Right ventricle myocardium superior (tissue), 1 donor: ENCODE measurements around the gene SLC39A11. TPM values are rescaled to one million over a fixed set of nuclear protein-coding genes. Genes with fewer than 3 reads are reported as not detected.
"Not testable (repeated sequence)": the region's sequence is repeated elsewhere in the genome, so short reads cannot be mapped to it uniquely, and the experiment has no call there.

ENCODE experiments used
- ATAC-seq: fragments of 200-7000 bp; cut with Tn5 transposase; one replicate; pipeline ENCODE4 v1.9.1; 2020; ENCODE audit warnings: mild to moderate bottlenecking; ENCODE audit not compliant: poor library complexity
- DNase-seq: peaks from one replicate; pipeline ENCODE4 v3.0.0-alpha.2; 2020
- intact Hi-C: fragments of 100-400 bp; cut with DNase I; formaldehyde crosslinking; loops from one replicate; pipeline ENCODE4 v1.11.2; 2022
- total RNA-seq: library from RNA; stranded (reverse); fragmentation: NEBNext Ultra II Directional; extraction: Animal tissue kit (Norgen Biotek cat#: 25700); gene quantifications from one replicate; pipeline ENCODE4 v1.2.1, GENCODE V29; 2021
- donor health status: DM: no; HTN: yes; CAD: no; lungs with severe emphysema.

SLC39A11 gene
- total RNA-seq, 1 donor from 2014 or later: 5.5 TPM

DNA sequence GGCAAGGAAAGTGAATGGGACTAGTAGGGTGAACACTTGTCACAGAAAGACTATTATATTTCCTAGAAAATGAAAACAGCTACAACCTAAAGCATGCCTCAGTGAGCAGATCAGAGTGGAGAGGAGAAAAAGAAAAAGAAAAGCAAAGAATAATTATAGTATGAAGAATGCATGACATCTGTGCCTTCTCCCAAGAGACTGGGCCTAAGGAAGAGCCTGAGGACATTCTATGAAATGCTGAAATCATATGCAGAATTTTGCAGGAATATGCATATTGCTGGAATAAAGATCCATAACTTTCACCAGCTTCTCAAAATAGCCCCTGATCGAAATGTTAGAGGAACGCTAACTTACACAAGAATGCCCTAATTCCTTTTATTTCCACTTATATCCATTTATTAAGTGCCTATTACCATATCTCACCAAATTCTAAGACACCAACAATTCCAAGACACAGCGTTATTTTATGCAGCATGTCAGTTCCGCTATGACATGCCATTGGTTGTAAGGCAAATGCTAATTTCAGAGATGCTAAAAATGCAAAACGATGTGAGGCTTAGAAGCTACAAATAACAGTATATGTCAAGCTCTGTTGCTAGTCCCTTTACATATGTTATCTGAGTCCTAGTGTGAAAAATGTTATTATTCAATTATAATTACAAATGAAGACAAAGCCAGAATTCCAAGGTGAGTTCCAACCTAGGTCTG is 171.0 kb downstream of the SLC39A11 start:
- ATAC-seq (no peak), DNase-seq (no peak)
- intact Hi-C loops: no loop called here

DNA sequence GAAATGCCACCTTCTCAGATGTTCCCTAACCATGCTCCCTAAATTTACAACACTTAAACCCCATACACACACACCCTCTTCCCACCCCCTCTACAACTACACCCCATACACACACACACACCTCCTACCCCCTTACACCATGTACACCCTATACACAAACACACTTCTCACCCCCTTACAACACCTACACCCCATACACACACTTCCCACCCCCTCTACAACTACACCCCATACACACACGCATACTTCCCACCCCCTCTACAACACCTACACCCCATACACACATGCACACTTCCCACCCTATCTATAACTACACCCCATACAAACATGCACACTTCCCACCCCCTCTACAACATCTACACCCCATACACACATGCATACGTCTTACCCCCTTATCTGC is 172.0 kb downstream of the SLC39A11 start:
- intact Hi-C loops: no loop called here
- no peak for DNase-seq
- ATAC-seq: no peak

DNA sequence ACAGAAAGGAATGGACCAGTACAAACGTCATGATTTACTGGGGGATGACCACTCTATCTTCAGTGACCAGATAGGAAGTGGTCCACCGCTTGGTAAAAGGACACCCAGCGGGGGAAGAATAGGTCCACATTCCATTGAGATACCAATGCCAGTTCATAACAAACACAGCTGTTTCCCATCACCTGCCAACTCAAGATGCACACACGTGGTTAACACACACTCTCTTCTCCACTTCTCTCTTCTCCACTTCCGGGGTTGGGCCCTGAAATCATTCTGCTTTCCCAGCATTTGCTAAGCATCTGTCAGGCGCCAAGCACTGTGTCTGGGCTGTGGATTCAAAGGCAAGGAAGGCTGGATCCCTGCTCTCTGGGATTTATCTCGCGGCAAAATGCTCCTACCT is 175.5 kb downstream of the SLC39A11 start:
- DNase-seq (no peak), ATAC-seq (no peak)
- intact Hi-C loops: no loop called here

DNA sequence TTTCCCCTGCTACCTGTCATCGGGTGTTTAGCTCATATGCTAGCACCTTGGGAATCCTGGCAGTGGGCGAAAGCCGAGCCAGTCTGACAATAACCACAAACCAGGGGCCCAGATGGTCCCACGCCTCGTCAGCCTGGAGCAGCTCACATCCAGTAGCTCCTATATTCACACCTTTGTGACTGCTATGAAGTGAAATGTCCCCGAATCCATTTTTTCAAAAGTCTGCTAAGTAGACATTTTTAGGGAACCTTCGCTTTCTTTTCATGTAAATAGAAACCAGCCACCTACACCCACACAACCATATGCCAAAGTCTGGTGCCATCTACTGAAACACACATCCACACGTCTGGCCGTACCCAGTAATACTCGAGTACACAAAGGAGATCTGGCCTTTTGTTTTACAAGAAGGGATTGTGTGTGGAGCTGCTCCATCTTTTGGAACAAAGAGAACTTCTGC is 176.8 kb downstream of the SLC39A11 start:
- intact Hi-C loops: no loop called here

DNA sequence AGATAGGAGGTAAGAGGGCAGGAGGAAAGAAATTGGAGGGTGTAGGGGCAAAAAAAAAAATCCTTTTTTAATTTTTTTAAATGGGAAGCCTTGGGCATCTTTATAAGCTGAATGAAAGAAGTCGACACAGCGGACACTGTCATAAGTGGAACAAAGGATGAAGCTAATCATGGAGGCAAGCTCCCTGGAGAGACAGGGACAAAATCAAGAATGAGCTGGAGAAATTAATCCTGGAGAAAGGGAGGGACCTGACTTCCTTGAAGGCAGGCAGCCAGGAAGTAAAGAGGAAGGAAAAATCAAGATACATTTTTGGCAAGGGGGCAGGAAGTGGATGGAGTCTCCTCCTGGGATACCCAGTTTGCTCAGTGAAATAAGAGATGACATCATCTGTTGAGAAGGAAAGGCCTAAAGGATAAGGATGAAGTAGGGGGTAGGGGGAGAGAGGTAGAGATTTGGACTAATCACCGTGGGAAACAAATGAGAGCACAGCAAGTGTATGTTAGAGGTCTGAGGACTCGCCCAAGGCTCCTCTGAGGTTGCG is 179.3 kb downstream of the SLC39A11 start:
- DNase-seq: no peak
- intact Hi-C loops: no loop called here
- no peak for ATAC-seq

More for the DNA sequence above, 176.8 kb downstream of the SLC39A11 start:
- DNase-seq: no peak
- ATAC-seq: no peak

DNA sequence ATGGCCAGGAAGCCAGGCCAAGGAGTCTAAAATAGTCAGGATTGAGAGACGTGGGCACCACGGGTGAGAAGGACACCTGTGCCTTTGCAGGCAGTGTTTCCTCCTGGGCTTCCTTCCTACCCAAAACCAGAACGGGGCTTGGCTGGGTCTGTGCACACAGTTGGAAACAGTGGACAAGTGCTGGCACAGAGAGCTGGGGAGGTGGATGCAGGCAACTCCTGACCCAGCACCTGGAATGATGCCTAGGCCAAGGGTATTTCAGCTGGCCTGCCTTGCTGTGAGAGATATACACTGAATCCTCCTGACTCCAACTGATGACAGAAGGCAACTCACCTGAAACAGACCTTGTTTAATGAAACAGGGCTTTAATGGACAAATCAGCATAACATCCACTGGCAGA is 186.2 kb downstream of the SLC39A11 start:
- ATAC-seq (no peak), DNase-seq (no peak)
- intact Hi-C loops: no loop called here

DNA sequence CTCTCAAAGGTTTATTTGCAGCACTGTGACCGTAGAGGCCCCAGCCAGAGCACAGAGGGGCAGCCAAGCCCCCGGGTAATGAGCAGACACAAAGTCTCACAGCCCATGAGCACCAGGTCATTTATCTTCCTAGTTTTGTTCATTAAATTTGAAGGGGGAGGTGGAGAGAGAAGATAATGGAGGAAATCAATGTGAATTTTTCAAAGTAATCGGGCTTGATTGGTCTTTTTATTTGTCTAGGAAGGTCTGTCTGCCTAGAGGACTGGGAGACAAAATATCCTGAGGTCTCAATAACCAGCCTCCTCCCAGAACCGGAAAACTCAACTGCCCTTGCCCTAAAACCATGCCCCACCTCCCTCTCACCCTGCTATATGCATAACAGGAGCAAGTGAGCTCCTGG is 189.0 kb downstream of the SLC39A11 start:
- intact Hi-C loops: no loop called here
- no peak for ATAC-seq
- DNase-seq: no peak

DNA sequence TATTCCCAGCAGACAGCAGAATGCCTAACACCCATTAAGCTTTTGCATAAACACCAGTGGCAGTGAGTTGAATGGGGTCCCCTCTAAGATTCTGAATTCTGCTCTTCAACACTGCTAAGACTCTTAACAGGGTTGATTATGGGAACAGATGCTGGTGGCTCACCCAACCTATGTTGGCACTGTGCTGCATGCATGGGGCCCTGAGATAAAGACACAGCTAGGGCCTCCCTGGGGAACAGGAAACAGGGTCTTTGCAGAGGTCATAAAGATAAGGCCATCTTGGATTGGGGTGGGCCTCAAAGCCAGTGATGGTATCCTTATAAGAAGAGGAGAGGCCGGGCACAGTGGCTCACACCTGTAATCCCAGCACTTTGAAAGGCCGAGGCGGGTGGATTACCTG is 190.8 kb downstream of the SLC39A11 start:
- DNase-seq: no peak
- intact Hi-C loops: no loop called here
- ATAC-seq: no peak

DNA sequence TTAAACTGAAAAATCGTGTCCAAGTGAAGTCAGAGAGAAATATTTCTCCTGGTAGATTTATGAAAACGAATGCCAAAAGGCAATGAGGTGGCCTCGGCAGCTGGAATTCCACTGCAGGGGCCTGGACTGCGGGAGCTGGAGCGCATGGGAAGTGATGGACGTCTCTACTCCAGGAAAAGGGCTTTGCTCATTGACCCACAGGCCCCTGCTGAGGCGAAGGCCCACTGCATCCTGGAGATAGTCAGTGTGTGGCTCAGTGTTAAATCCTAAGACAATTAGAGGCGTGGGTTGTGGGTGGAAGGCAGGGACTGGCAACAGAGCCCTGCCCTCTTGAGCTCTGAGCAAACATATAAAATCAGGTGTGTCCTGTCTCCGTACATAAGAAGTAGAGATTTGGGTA is 191.4 kb downstream of the SLC39A11 start:
- intact Hi-C loops: no loop called here
- no peak for DNase-seq

DNA sequence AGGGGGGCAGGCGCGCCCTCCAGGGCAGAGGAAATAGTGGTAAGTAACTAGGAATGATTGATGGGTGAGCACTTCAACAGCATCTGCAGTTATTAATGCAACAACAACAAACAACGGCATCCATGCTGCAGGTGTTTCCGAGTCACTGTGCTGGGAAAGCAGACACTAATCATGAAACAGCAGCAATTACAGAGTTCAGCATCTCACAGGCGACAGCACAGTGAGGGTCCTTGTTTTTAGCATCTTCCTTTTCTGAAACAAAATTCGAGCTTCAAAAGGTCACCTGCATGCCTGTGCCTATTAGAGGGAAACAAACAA is 191.9 kb downstream of the SLC39A11 start:
- intact Hi-C loops: no loop called here
- ATAC-seq (no peak), DNase-seq (no peak)

More for the DNA sequence above, 191.4 kb downstream of the SLC39A11 start:
- no peak for ATAC-seq

DNA sequence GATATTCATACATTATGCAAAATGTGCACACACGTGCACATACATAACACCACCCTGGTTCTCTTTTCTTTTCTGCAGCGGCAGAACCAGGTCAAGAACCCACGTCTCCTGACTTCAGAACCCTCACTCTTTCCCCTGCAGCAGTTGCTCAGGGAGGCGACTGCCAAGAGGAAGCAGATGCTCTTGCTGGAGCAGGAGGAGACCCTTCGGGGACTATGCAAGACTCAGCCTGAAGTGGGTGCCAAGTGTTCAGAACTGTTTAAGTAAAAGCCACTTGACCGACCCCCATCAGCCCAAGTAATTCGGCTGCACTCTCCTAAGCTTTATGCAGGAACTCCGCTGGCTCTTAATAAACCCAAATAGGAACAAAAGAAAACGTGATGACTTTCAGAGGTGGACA is 193.8 kb downstream of the SLC39A11 start:
- ATAC-seq: no peak
- no peak for DNase-seq
- intact Hi-C loops: no loop called here

DNA sequence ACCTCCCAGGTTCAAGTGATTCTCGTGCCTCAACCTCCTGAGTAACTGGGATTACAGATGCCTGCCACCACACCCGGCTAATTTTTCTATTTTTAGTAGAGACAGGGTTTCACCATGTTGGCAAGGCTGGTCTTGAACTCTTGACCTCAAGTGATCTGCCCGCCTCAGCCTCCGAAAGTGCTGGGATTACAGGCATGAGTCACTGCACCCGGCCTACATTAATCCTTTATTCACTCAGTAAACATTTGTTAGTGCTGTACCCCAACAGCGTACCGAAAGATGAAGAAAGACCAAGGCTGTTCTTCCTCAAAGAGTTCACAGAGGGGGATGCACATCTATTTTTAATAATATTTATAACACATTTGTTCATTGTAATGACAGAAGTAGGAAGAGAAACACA is 196.2 kb downstream of the SLC39A11 start:
- DNase-seq, ATAC-seq, intact Hi-C loops: not testable (repeated sequence)

DNA sequence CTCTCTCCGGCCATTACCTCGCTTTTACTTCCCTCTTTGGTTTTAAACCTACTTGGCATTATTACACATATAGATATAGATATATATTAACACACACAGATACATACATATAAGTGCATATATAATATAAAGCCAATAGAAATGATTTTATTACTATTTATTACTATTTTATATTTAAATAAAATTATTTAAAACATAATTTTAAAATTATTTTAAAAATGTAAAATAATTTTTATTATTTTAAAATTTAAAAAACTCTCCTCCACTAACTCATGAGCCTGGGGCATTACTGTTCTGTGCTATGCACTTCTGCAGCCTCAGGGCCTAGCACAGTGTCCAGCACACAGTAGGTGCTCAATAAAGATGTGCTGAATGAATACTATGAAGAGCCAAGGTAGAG is 200.9 kb downstream of the SLC39A11 start:
- ATAC-seq: no peak
- intact Hi-C loops: no loop called here
- DNase-seq: no peak

DNA sequence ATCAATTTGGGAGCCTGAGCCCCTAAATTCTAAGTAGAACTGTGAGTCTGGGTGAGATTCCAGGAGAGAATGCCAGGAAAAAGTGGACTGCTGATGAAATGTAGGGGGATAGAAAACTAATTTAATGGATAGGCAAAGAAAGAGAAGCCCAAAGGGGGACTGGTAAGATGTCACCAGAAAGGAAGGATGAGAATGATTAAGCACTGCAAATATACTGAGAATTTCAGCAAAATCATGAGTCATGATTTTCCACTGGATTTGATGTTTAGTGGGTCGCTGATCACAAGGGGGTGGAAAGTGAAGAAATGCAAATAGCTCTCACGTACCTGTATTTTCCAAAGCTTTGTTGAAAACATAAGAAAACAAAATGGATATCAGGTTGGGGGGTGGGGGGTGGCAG is 201.8 kb downstream of the SLC39A11 start:
- ATAC-seq (no peak), DNase-seq (no peak)
- intact Hi-C loops: no loop called here

DNA sequence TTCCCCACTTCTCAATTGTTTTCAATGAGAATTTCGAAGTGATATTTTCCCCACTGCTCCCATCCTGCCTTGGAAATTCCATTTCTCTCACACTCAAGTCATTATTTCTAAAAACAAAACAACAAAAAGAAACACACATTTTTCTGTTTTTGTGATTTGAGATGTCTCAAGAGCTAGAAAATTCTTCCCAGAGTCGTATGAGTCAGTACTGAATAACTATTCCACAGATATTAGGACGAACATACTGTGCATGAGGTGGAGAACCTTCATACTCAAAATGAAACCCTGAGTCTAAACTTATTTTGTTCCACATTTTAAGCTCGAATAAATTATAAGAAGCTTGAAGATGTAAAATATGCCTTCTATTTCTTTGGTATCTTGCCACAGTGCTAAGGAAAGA is 204.6 kb downstream of the SLC39A11 start:
- DNase-seq: no peak
- ATAC-seq: no peak
- intact Hi-C loops: no loop called here

DNA sequence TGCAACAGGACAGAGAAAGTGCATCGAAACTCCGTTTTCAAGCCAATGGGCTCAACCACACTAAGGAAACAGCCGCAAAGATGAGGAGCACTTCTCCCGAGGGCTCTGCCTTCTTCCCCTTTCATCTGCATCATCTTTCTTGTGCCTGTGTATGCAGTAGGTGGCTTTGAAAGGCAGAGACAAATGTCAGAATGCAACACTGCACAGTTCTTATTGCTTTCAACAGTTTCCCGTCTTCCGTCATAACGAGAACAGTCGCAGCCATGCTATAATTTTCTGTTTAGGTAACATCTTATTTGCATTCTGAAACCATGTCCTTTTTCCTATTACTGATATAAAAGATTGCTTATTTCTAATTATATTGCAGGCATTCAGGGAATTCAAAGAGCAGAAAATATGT is 205.2 kb downstream of the SLC39A11 start:
- DNase-seq: no peak
- intact Hi-C loops: no loop called here

DNA sequence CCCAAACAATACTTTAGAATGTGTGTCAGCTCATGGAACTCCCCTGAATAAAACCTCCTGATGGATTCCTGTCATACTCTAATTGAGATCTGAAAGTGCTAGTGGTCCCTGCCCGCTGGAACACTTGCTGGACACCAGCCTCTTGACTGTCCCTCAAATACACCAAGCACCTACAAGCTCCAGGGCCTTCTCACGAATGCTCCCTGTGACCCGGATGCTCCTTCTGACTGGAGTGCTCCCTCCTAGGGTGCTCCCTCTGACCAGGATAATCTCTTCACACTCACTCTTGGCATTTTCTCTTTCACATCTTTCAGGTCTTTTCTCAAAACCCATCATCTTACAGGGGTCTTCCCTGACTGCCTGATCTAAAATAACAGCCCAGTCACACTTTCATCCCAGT is 205.9 kb downstream of the SLC39A11 start:
- intact Hi-C loops: no loop called here
- ATAC-seq: no peak

More for the DNA sequence above, 205.2 kb downstream of the SLC39A11 start:
- no peak for ATAC-seq

DNA sequence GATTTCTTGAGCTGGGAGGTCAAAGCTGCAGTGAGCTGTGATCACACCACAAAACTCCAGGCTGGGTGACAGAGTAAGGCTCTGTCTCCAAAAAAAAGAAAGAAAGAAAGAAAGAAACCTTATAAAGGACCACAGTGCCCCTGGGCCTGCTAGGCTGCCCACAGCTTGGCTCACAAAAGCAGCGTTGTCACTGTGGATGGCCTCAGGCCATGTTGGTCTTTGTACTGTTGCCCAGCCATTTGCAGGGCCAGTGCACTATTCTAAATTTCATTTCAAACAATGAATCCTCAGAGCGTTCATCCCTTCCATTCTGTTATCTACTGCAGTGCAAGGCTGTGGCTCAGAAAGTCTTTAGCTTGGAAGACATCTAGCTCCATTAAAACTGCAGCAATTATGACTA is 208.4 kb downstream of the SLC39A11 start:
- ATAC-seq (no peak), DNase-seq (no peak)
- intact Hi-C loops: no loop called here

More for the DNA sequence above, 205.9 kb downstream of the SLC39A11 start:
- no peak for DNase-seq

DNA sequence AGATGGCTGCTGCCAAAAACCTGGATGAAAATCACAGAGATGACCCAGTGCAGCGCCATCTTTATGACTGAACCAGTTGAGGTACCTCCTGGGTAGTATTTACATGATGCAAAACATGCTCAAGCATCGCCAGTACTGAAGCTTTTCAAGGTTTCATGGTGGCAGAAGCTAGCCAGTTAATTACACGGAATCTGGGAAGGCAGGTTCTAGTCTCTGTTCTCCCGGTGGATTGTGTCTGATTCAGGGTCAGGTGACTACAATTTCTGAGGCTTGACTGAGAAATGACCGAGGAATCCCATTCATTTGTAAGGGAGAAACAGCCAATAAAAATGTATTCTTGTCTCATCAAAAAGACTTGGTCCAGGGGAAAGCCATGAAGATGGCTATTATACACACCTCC is 209.1 kb downstream of the SLC39A11 start:
- DNase-seq: no peak
- ATAC-seq: no peak
- intact Hi-C loops: no loop called here

DNA sequence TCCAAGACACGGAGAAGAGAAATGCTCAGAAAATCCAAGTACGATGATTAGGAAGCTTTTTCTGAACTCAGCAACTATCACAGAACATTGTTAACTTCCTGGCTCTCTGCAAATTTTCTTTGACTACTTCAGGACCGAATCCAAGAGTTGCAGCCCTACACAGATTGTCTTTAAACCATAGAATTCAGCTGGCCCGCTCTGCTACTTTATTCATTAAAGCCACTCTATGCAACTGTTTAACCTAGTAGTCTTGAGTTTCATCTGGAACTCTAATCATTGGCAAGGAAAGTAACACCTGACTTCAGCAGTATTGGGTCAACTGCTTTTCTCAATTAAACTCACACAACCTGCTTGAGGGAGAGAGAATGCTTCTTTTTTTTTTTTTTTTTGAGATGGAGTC is 210.1 kb downstream of the SLC39A11 start:
- intact Hi-C loops: no loop called here
- ATAC-seq (no peak), DNase-seq (no peak)

DNA sequence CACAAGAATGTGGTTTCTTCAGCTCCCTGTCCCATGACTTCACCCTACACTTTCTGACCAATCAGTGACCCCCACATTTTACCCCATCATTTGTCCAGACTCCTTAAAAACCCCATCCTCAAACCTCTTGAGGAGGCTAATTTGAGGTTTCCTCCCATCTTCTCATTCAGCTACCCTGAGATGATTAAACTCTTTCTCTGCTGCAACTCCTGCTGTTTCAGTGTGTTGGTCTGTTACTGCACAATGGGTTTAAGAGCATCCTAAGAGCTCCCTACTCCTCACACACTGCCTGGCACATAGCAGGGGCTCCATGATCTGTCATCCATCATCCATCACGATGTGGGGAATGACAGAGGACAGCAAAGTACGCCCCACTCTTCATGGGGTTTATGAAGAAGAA is 212.6 kb downstream of the SLC39A11 start:
- ATAC-seq (no peak), DNase-seq (no peak)
- intact Hi-C loops: no loop called here
